Subcutaneous adipose tissue (tissue), 4 donors: ENCODE data around the gene DLGAP4. TPM values are rescaled to one million over a fixed set of nuclear protein-coding genes. Genes with fewer than 3 reads are reported as not detected.

ENCODE experiments used
- CTCF ChIP-seq: fragments of 450-650 bp; IDR thresholded peaks from one replicate; pipeline ENCODE4 v1.5.1; 2016; ENCODE audit warnings: low read depth, mild to moderate bottlenecking, control low read depth, antibody characterized with exemption, moderate library complexity
- total RNA-seq, 4 donors: library from RNA; depleted of rRNA; stranded (reverse); fragments of >200 nt; gene quantifications; one replicate each; pipeline ENCODE4 v1.1.0, GENCODE V29; 2016

Gene DLGAP4
- total RNA-seq, 4 donors from 2014 or later: 25.8 to 47.4 (median 38.9) TPM

GRCh38 chr20:36322131-36322530 is 16.0 kb downstream of the DLGAP4 start:
- TF ChIP-seq CTCF: no peak

DNA sequence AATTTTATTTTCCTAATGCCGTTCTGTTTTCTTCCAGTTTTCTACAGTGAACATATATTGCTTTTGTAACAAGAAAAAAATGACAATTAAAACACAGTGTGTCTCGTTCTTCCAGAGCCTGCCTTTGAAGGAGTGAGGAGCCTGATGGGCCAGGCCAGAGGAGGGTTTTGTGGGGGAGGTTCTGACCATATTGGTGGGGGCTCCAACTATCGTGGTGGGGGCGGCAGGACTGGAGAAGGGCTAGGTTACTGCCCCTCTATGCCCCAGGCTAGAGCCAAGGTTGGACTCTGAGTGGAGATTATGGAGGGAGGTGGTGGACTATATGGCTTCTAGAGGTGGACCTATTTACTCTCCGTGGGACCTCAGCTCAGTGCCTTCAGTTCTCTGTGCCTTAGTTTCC is 24.0 kb downstream of the DLGAP4 start:
- no peak for TF ChIP-seq CTCF

- TF ChIP-seq CTCF: no peak
These were observed 25.1 kb downstream of the DLGAP4 start for GRCh38 chr20:36331209-36331608.

DNA sequence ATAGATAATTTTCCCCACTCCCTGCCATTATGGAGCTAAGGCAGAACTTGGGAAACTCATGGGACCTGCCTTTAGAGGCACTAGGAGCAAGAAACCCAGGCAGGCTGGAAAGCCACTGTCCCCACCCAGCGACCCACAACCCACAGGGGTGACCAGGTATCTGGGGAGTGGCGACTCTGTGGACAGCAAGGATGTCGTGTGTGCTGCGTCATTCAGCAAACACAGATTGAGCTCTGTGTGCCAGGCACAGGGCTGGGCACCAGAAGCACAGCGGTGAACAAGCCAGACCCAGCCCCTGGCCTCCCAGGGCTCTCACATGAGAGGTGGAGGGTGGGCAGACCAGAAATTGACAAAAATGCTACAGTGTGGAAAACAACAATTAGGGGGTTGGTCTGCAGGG is 27.7 kb downstream of the DLGAP4 start:
- TF ChIP-seq CTCF: no peak

- no peak for TF ChIP-seq CTCF
These were observed 28.4 kb downstream of the DLGAP4 start for GRCh38 chr20:36334281-36335205.

- no peak for TF ChIP-seq CTCF
These were observed 29.2 kb downstream of the DLGAP4 start for GRCh38 chr20:36335206-36335870.

DNA sequence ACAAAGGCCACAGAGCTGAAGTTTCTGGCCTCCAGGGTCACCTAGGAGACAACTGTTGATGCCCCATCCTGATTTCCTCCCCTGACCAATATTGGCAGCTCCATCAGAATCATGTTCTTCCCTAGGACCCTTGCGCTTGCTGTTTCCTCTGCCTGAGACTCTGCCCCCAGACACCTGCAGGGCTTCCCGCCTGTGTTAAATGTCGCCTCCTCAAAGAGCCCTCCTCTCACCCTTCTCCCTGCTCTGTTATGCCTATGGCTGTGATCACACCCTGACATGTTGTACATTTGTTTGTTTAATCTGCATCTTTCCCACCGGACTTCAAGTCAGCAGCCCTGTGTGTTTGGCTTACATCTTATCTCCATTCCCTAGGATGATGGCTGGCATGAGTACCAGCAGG is 30.1 kb downstream of the DLGAP4 start:
- TF ChIP-seq CTCF: no peak
